ENCODE results near the gene LAMA2. TPM values are rescaled to one million over a fixed set of nuclear protein-coding genes. Genes with fewer than 3 reads are reported as not detected.

The LAMA2 gene
- total and polyA plus RNA-seq, 2 of the 8 experiments (the other 6 are each of a cell fraction or from before 2014, with no cell fraction given) = 1.3 to 3.8 TPM

DNA sequence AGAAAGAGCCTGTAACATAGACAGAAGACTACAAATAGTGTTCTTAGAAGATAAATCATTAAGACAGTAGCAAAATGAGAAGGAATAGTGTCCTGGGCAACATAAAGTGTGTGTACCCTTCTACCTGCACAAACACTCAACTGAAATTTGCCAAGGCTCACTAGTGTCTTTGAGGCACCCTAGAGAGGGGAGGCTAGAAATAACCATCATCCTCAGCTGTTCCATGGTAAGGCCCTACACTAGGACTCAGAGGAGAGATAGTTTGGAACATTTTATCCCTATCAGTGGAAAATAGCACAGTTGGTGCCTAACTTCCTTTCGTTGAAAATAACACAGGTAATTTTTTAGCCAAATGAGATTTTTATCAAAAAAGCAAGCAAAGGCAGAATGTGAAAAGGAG lies 230.7 kb downstream of the LAMA2 start:
- Histone ChIP-seq H2AFZ (ENCODE audit: low read length) (no peak overlapping the region), H2BK5ac (ENCODE audit: low read depth, low read length) (no peak overlapping the region), H3K79me1 (ENCODE audit: low read depth, low read length) (no peaks in the 10 kb centered on the region), H2BK15ac (ENCODE audit: low read length) (no peak overlapping the region), H4K20me1 (replicated peaks in 1 of 2; ENCODE audit: control insufficient read depth in 1 of 2, insufficient read depth in 2 of 2, low read length in 2 of 2) (no peaks in the 10 kb centered on the region), H3K4me1 (replicated peaks in 1 of 4; ENCODE audit: control insufficient read depth in 3 of 4, insufficient read depth in 4 of 4, low read length in 3 of 4) (no peaks in the 10 kb centered on the region), H3K4me2 (ENCODE audit: insufficient read depth in 1 of 2, low read depth in 2 of 2, low read length in 2 of 2) (no peak overlapping the region), H3K4me3 (ENCODE audit: extremely low read depth in 1 of 4, insufficient read depth in 2 of 4, low read depth in 3 of 4, low read length in 4 of 4) (no peak overlapping the region), H3K9me3 (ENCODE audit: insufficient read depth in 2 of 2, low read depth in 1 of 2, low read length in 1 of 2) (no peaks in the 10 kb centered on the region), H4K8ac (ENCODE audit: extremely low read depth, insufficient read depth, low read length) (no peak overlapping the region), H3K27me3 (replicated peaks in 1 of 4; ENCODE audit: control insufficient read depth in 3 of 4, extremely low read depth in 1 of 4, insufficient read depth in 3 of 4, low read length in 3 of 4) (peaks cover 0 to 2% (median 0%) of the 10 kb centered on the region in 4 experiments; a peak in 1 of 7 replicates), H2AK5ac (ENCODE audit: low read depth, low read length) (no peak overlapping the region), H2BK20ac (ENCODE audit: low read length) (no peak overlapping the region), H3K14ac (ENCODE audit: insufficient read length) (no peak overlapping the region), H3K79me2 (ENCODE audit: control insufficient read depth in 1 of 2, insufficient read depth in 2 of 2, low read length in 2 of 2) (no peaks in the 10 kb centered on the region), H3K56ac (replicated peaks; ENCODE audit: insufficient read length, low read depth, low read length) (no peak overlapping the region), H3K36me3 (ENCODE audit: control insufficient read depth in 2 of 4, insufficient read depth in 4 of 4, low read length in 3 of 4) (no peaks in the 10 kb centered on the region), H3K27ac (ENCODE audit: low read depth, low read length) (no peak overlapping the region), H3K9ac (replicated peaks in 1 of 4; ENCODE audit: extremely low read depth in 1 of 4, low read depth in 3 of 4, low read length in 3 of 4) (no peak overlapping the region), H3K23ac (ENCODE audit: insufficient read length) (no peak overlapping the region), H3K23me2 (ENCODE audit: low read depth, low read length) (no peaks in the 10 kb centered on the region), H3K4ac (replicated peaks; ENCODE audit: insufficient read length, low read depth, low read length) (no peak overlapping the region), H2BK120ac (replicated peaks; ENCODE audit: low read depth, low read length) (no peak overlapping the region), H4K91ac (replicated peaks; ENCODE audit: insufficient read length, low read length) (no peak overlapping the region), H4K5ac (ENCODE audit: insufficient read length, low read depth, low read length) (no peak overlapping the region), H2BK12ac (ENCODE audit: low read depth, low read length) (no peak overlapping the region), H3K18ac (ENCODE audit: extremely low read depth, low read length) (no peak overlapping the region)
- no peak for FAIRE-seq
- DNase-seq (ENCODE audit: low read depth in 1 of 2, low spot score in 2 of 2) = no peak
- ChIA-PET POLR2A (ENCODE audit: partially characterized antibody) (no interaction called here), CTCF (ENCODE audit: partially characterized antibody) (interaction anchor here (1.2 kb wide), 1 partner anchor 9 kb away, joined by 4 read pairs; no protein-coding TSS in a partner anchor)
- TF ChIP-seq BACH1 (IDR thresholded peaks at IDR 0.05; ENCODE audit: low read length) = no peak
- 91% methylated on average over 1 of the region's 1 CpG; no CpG with 5 or more reads in 1 of the 2 experiments for WGBS, 2 experiments (ENCODE audit: extremely low coverage in 1 of 2, insufficient coverage in 1 of 2, insufficient read length in 1 of 2, insufficient replicate concordance in 2 of 2, low coverage in 1 of 2, low lambda C conversion rate in 2 of 2, missing lambda C conversion rate in 1 of 2)
